GM12878 (cell line): ENCODE results near the gene KCND3. TPM values are rescaled to one million over a fixed set of nuclear protein-coding genes. Genes with fewer than 3 reads are reported as not detected.

Source experiments
- ATAC-seq: fragments of 200-7000 bp; cut with Tn5 transposase; 3 replicates; pipeline ENCODE4 v1.9.1; 2020; ENCODE audit warnings: mild to moderate bottlenecking, moderate library complexity
- BruUV-seq: library from RNA; stranded (reverse); fragments of 400-500 nt; replicated peaks from 2 replicates; lab custom pipeline; 2021; lab: Mats Ljungman, UMichigan
- CTCF ChIA-PET: fragments of 300-600 bp; sonication (Branson Sonifier 250); formaldehyde crosslinking; extraction: SDS; loops from one replicate; lab custom pipeline; 2021; ENCODE audit warnings: inconsistent platforms; lab: Yijun Ruan, JAX
- POLR2A ChIA-PET: fragments of 350-600 bp; formaldehyde crosslinking; extraction: SDS; loops from one replicate; lab custom pipeline; 2021; ENCODE audit warnings: inconsistent platforms; lab: Charles Lee
- RAD21 ChIA-PET: fragments of 300-600 bp; sonication (Branson Sonifier 250); formaldehyde crosslinking; loops from one replicate; lab custom pipeline; 2023; ENCODE audit warnings: antibody characterized with exemption; ENCODE audit not compliant: unreplicated experiment; lab: Charles Lee
- SMC1A ChIA-PET: fragments of 300-600 bp; sonication (Branson Sonifier 250); formaldehyde crosslinking; loops from one replicate; lab custom pipeline; 2023; ENCODE audit not compliant: unreplicated experiment, uncharacterized antibody; lab: Charles Lee
- DNase-seq: peaks from one replicate; pipeline ENCODE4 v3.0.0-alpha.2; 2011; ENCODE audit warnings: low read depth, low spot score
- FAIRE-seq: peaks from 3 replicates; lab custom pipeline; 2011; peaks lifted over from hg19 to GRCh38; lab: Jason Lieb, UNC
- H2AFZ ChIP-seq: 2 replicates; pipeline ENCODE4 v1.6.0; 2011; ENCODE audit warnings: low read depth, low read length, control low read depth; ENCODE audit not compliant: control insufficient read depth
- H3K27ac ChIP-seq: 2 replicates; pipeline ENCODE4 v1.5.1; 2011; ENCODE audit warnings: control low read depth; ENCODE audit not compliant: control insufficient read depth, insufficient read depth
- H3K27me3 ChIP-seq, 2 experiments: replicated peaks in 1 of 2; 2 replicates each; pipeline versions ENCODE4 v1.6.0 to v1.6.1; 2011; ENCODE audit warnings: low read length in 1 of 2; ENCODE audit not compliant: control insufficient read depth in 2 of 2, insufficient read depth in 2 of 2
- H3K36me3 ChIP-seq, 2 experiments: 2 replicates each; pipeline ENCODE4 v1.5.1; 2011; ENCODE audit warnings: low read length in 1 of 2; ENCODE audit not compliant: control insufficient read depth in 2 of 2, insufficient read depth in 2 of 2
- H3K4me1 ChIP-seq: 2 replicates; pipeline ENCODE4 v1.6.1; 2011; ENCODE audit warnings: mild to moderate bottlenecking, low read length, moderate library complexity, mixed read lengths; ENCODE audit not compliant: control insufficient read depth, insufficient read depth
- H3K4me2 ChIP-seq: 2 replicates; pipeline ENCODE4 v1.6.0; 2011; ENCODE audit warnings: control low read depth; ENCODE audit not compliant: control insufficient read depth, insufficient read depth
- H3K4me3 ChIP-seq: fragments of 200-600 bp; sonication (generic); 2 replicates; pipeline ENCODE4 v1.5.1; 2016
- H3K79me2 ChIP-seq: 2 replicates; pipeline ENCODE4 v1.6.0; 2011; ENCODE audit warnings: low read length; ENCODE audit not compliant: control insufficient read depth, insufficient read depth
- H3K9ac ChIP-seq: 2 replicates; pipeline ENCODE4 v1.8.0; 2011; ENCODE audit warnings: low read length, control low read depth, mixed read lengths; ENCODE audit not compliant: control insufficient read depth, insufficient read depth
- H3K9me3 ChIP-seq: replicated peaks from 3 replicates; pipeline ENCODE4 v1.5.1; 2011; ENCODE audit warnings: mild to moderate bottlenecking, low read length; ENCODE audit not compliant: control insufficient read depth, insufficient read depth
- H4K20me1 ChIP-seq: 2 replicates; pipeline ENCODE4 v1.6.0; 2011; ENCODE audit not compliant: control insufficient read depth, insufficient read depth
- CBX3 ChIP-seq: fragments of 200-600 bp; sonication (generic); IDR thresholded peaks from 2 replicates; pipeline ENCODE4 v1.6.1; 2016; ENCODE audit warnings: low read depth, borderline replicate concordance
- CUX1 ChIP-seq: IDR thresholded peaks from 2 replicates; pipeline ENCODE4 v1.6.1; 2012; ENCODE audit warnings: improper control_type of control experiment, low read depth, low read length; ENCODE audit not compliant: insufficient replicate concordance
- EZH2 ChIP-seq: IDR thresholded peaks from 2 replicates; pipeline ENCODE4 v1.6.1; 2012; ENCODE audit warnings: low read depth, mild to moderate bottlenecking, control low read depth, inconsistent platforms, low read length, borderline replicate concordance; ENCODE audit not compliant: control insufficient read depth
- FOXM1 ChIP-seq: IDR thresholded peaks from 2 replicates; pipeline ENCODE4 v1.6.1; 2012; ENCODE audit warnings: low read depth, mild to moderate bottlenecking, inconsistent platforms, low read length, moderate library complexity
- PKNOX1 ChIP-seq: fragments of 450-650 bp; IDR thresholded peaks from 2 replicates; pipeline ENCODE4 v1.6.1; 2016; ENCODE audit warnings: mild to moderate bottlenecking
- SUZ12 ChIP-seq: fragments of 200-600 bp; sonication (generic); IDR thresholded peaks from one replicate; pipeline ENCODE4 v1.6.1; 2018; ENCODE audit warnings: antibody characterized with exemption, mild to moderate bottlenecking; ENCODE audit not compliant: unreplicated experiment
- WGBS: methylation state at CpG from one replicate; pipeline ENCODE4 v1.1.6; 2016; ENCODE audit warnings: low lambda C conversion rate; ENCODE audit not compliant: insufficient replicate concordance, insufficient coverage; ENCODE audit errors: missing lambda C conversion rate; 5-methylcytosine and 5-hydroxymethylcytosine counted together
- in situ Hi-C: fragments of 300-500 bp; cut with MboI; formaldehyde crosslinking; loops from 9 replicates; pipeline ENCODE4 v1.14.3; 2018; ENCODE audit warnings: mixed read lengths
- intact Hi-C: fragments of 100-400 bp; cut with micrococcal nuclease; formaldehyde crosslinking; loops from one replicate; pipeline ENCODE4 v1.14.2; 2022; ENCODE audit not compliant: unreplicated experiment
- polyA plus RNA-seq, 11 experiments: library from polyadenylated mRNA; depleted of rRNA in 4 of 11; unstranded in 6 of 11; stranded (reverse) in 5 of 11; fragments of >200 nt; fragmentation: Nextera tagmentation in 4 of 11; fragmentation: Illumina TruSeq in 1 of 11; extraction: Ambion mirVana in 4 of 11; extraction: Trizol in 1 of 11; gene quantifications; 1 replicate in 1 of 11; 2 replicates in 10 of 11; pipeline versions ENCODE4 v1.2.1 to v1.2.3, GENCODE V29; 2011 to 2016; ENCODE audit warnings: inconsistent platforms in 2 of 11, missing spikeins in 2 of 11, low read depth in 1 of 11
- total RNA-seq, 4 experiments: library from RNA; depleted of rRNA in 3 of 4; stranded (reverse); fragments of >200 nt in 3 of 4; fragmentation: Illumina TruSeq in 1 of 4; extraction: Trizol in 1 of 4; gene quantifications; 2 replicates each; pipeline versions ENCODE4 v1.2.1 to v1.2.3, GENCODE V29; 2013 to 2021

The KCND3 gene
- total and polyA plus RNA-seq, 10 of the 15 experiments (the other 5 are each of a cell fraction or from before 2014, with no cell fraction given): 0.02 TPM; not detected in 9

GRCh38 chr1:111988743-111989453 is 570 bp downstream of the KCND3 start:
- no peaks in the 10 kb centered on the region for H3K4me1 ChIP-seq
- no peak overlapping the region for H3K4me3 ChIP-seq
- H3K79me2 ChIP-seq: no peaks in the 10 kb centered on the region
- ChIA-PET POLR2A (no interaction called here), RAD21 (no interaction called here), CTCF (no interaction called here), SMC1A (interaction anchor here (1.3 kb wide), 1 partner anchor 18 kb away, joined by 3 read pairs; no protein-coding TSS in a partner anchor)
- BruUV-seq: no TSS peak
- peak overlapping the region; percentile 17; the same call in 1 of the 2 replicates for H3K4me2 ChIP-seq
- no peak for TF ChIP-seq CUX1
- no peak for TF ChIP-seq PKNOX1
- no peak for TF ChIP-seq EZH2
- TF ChIP-seq FOXM1: no peak
- peak; percentile 1 for TF ChIP-seq SUZ12
- TF ChIP-seq CBX3: no peak
- intact Hi-C loops (no loop called here), in situ Hi-C loops (no loop called here)
- H3K27me3 ChIP-seq: peaks cover 9 to 11% of the 10 kb centered on the region in 2 experiments; a peak in 2 of 4 replicates
- no peak for FAIRE-seq
- no peak for ATAC-seq
- no peak overlapping the region for H3K27ac ChIP-seq
- no peak overlapping the region for H2AFZ ChIP-seq
- H3K9ac ChIP-seq: no peak overlapping the region
- WGBS: 34% methylated on average over 34 of the region's 51 CpGs
- no peaks in the 10 kb centered on the region for H3K36me3 ChIP-seq
- no peaks in the 10 kb centered on the region; the same call in 1 of the 2 replicates for H4K20me1 ChIP-seq
- H3K9me3 ChIP-seq: no peaks in the 10 kb centered on the region
- no peak for DNase-seq
